Activated CD8-positive, alpha-beta T cell treated with anti-CD3 and anti-CD28 coated beads for 36 hours (primary cell): Measurements from ENCODE around the gene PLA2G4F. TPM values are rescaled to one million over a fixed set of nuclear protein-coding genes. Genes with fewer than 3 reads are reported as not detected.

Experiments
- ATAC-seq: fragments of 200-7000 bp; cut with Tn5 transposase; one replicate; pipeline ENCODE4 v1.10.0; 2021; ENCODE audit warnings: mild to moderate bottlenecking, moderate library complexity
- CTCF ChIA-PET: fragments of 350-600 bp; sonication (Branson Sonifier 250); formaldehyde crosslinking; loops from one replicate; lab custom pipeline; 2021; ENCODE audit warnings: antibody characterized with exemption; lab: Charles Lee
- POLR2A ChIA-PET: fragments of 350-600 bp; sonication (Branson Sonifier 250); formaldehyde crosslinking; loops from one replicate; lab custom pipeline; 2021; ENCODE audit warnings: antibody characterized with exemption; lab: Charles Lee
- DNase-seq: peaks from one replicate; pipeline ENCODE4 v3.0.0-alpha.2; 2020
- H3K27ac Mint-ChIP-seq: one replicate; pipeline ENCODE4 v1.8.0; 2021; ENCODE audit warnings: mild to moderate bottlenecking, mixed read lengths
- H3K27me3 Mint-ChIP-seq: one replicate; pipeline ENCODE4 v1.8.0; 2021; ENCODE audit warnings: mixed read lengths
- H3K36me3 Mint-ChIP-seq: one replicate; pipeline ENCODE4 v1.8.0; 2021; ENCODE audit warnings: low read depth, mixed read lengths
- H3K4me1 Mint-ChIP-seq: one replicate; pipeline ENCODE4 v1.8.0; 2021; ENCODE audit warnings: low read depth, mixed read lengths
- H3K4me3 Mint-ChIP-seq: one replicate; pipeline ENCODE4 v1.8.0; 2021; ENCODE audit warnings: mild to moderate bottlenecking, moderate library complexity, mixed read lengths
- H3K9me3 Mint-ChIP-seq: one replicate; pipeline ENCODE4 v1.8.0; 2021; ENCODE audit warnings: mixed read lengths
- CTCF ChIP-seq: fragments of 200-600 bp; IDR thresholded peaks from one replicate; pipeline ENCODE4 v1.8.0; 2022; ENCODE audit warnings: antibody characterized with exemption, mild to moderate bottlenecking
- intact Hi-C: fragments of 100-400 bp; cut with micrococcal nuclease; formaldehyde crosslinking; loops from one replicate; pipeline ENCODE4 v1.10.0; 2022
- total RNA-seq, 2 experiments: library from RNA; stranded (reverse); gene quantifications; one replicate each; pipeline ENCODE4 v1.2.3, GENCODE V29; 2021

The PLA2G4F gene
- total RNA-seq, 2 experiments from 2014 or later: not detected

DNA sequence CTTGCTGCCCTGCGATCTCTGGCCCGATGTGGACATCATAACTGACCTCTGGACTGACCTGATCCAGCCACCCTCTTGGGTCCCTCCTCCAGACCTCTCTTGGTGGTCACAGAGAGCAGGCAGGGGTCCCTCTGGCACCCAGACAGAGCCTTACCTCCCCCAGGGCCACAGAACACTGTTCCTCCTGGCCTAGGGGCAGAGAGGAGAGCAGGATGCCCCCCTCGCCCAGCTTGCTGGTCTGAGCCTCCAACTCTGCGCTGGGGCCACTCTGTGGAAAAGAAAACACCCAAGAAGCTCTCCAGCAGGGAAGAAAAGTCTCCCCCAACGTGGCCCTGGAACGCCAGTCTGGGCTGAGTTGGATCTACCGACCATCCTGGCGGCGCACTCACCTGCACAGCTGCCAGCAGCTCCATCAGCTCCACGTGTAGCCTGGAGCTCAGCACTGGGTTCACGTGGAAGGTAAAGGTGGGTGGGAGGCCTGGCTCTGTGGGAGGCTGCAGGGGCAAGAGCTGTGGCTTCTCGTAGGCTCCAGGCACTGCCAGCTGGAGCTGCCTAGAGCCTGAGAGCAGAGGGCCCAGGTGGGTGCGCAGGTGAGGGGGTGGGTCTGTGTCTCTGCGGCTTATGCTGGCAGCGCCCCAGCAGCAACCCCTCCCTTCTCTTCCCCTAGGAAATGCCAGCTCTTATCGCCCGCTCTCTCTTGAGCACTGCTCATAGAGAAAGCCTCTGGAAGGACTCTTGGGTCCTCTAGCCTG is 6.0 kb downstream of the PLA2G4F start:
- CTCF ChIA-PET: no interaction called here
- Mint-ChIP-seq H3K9me3 (no peaks in the 10 kb centered on the region), H3K36me3 (no peaks in the 10 kb centered on the region), H3K4me1 (no peaks in the 10 kb centered on the region), H3K4me3 (no peak overlapping the region), H3K27me3 (no peaks in the 10 kb centered on the region), H3K27ac (no peak overlapping the region)
- no peak for DNase-seq
- no peak for ATAC-seq
- POLR2A ChIA-PET: no interaction called here
- TF ChIP-seq CTCF: no peak
- intact Hi-C loops: no loop called here

- Mint-ChIP-seq H3K4me3 (no peak overlapping the region), H3K27ac (no peak overlapping the region), H3K4me1 (no peaks in the 10 kb centered on the region), H3K9me3 (no peaks in the 10 kb centered on the region), H3K36me3 (no peaks in the 10 kb centered on the region), H3K27me3 (no peaks in the 10 kb centered on the region)
- intact Hi-C loops: no loop called here
- ATAC-seq (no peak), DNase-seq (no peak)
- POLR2A ChIA-PET: no interaction called here
- CTCF ChIA-PET: interaction anchor here (0.8 kb wide), 1 partner anchor 12 kb away, joined by 3 read pairs; no protein-coding TSS in a partner anchor
- no peak for TF ChIP-seq CTCF
These were observed 6.8 kb downstream of the PLA2G4F start for GRCh38 chr15:42149493-42150218.

GRCh38 chr15:42148808-42149492 is 7.5 kb downstream of the PLA2G4F start:
- DNase-seq (no peak), ATAC-seq (no peak)
- Mint-ChIP-seq H3K27me3 (no peaks in the 10 kb centered on the region), H3K4me1 (no peaks in the 10 kb centered on the region), H3K4me3 (no peak overlapping the region), H3K27ac (no peak overlapping the region), H3K36me3 (no peaks in the 10 kb centered on the region), H3K9me3 (no peaks in the 10 kb centered on the region)
- intact Hi-C loops: no loop called here
- TF ChIP-seq CTCF: no peak
- ChIA-PET CTCF (interaction anchor here (0.8 kb wide), 1 partner anchor 12 kb away, joined by 3 read pairs; no protein-coding TSS in a partner anchor), POLR2A (no interaction called here)

DNA sequence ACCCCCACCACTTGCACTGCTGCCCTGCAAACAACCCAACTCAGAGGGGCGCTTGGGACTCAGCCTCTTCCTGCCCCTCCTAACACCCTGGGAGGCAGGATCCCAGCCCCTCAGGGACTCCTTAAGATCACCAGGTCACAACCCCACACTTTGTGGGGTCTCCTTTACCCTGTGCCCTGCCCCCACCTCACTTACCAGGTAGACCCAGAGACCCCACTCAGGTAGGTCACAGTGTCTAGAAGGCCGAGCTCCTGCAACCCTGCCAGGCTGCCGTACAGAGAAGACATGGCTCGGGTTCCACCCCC is 9.1 kb downstream of the PLA2G4F start:
- DNase-seq (no peak), ATAC-seq (no peak)
- POLR2A ChIA-PET: no interaction called here
- TF ChIP-seq CTCF: no peak
- CTCF ChIA-PET: no interaction called here
- intact Hi-C loops: no loop called here
- Mint-ChIP-seq H3K27me3 (peaks cover 2% of the 10 kb centered on the region), H3K9me3 (no peaks in the 10 kb centered on the region), H3K4me1 (no peaks in the 10 kb centered on the region), H3K4me3 (no peak overlapping the region), H3K27ac (no peak overlapping the region), H3K36me3 (no peaks in the 10 kb centered on the region)
